GM23248 (cell line): Measurements from ENCODE around the gene NSUN4. TPM values are rescaled to one million over a fixed set of nuclear protein-coding genes. Genes with fewer than 3 reads are reported as not detected.
"Not testable (repeated sequence)": the region's sequence is repeated elsewhere in the genome, so short reads cannot be mapped to it uniquely, and the experiment has no call there.

Experiments
- DNase-seq: peaks from one replicate; pipeline ENCODE4 v3.0.0-alpha.2; 2015
- H2AFZ ChIP-seq: fragments of 200-600 bp; sonication (generic); 2 replicates; pipeline ENCODE4 v1.6.1; 2016; ENCODE audit warnings: antibody characterized with exemption
- H3F3A ChIP-seq: fragments of 200-600 bp; sonication (generic); 2 replicates; pipeline ENCODE4 v1.6.1; 2016; ENCODE audit warnings: mild to moderate bottlenecking, antibody characterized with exemption, mixed run types; ENCODE audit not compliant: insufficient read depth
- H3K27ac ChIP-seq: fragments of 200-600 bp; sonication (generic); 2 replicates; pipeline ENCODE4 v1.5.1; 2016; ENCODE audit warnings: mild to moderate bottlenecking
- H3K27me3 ChIP-seq: fragments of 200-600 bp; sonication (generic); replicated peaks from 2 replicates; pipeline ENCODE4 v1.6.1; 2016; ENCODE audit warnings: mild to moderate bottlenecking; ENCODE audit not compliant: insufficient read depth
- H3K36me3 ChIP-seq: fragments of 200-600 bp; sonication (generic); 2 replicates; pipeline ENCODE4 v1.6.1; 2016; ENCODE audit warnings: low read depth, mild to moderate bottlenecking
- H3K4me1 ChIP-seq: fragments of 200-600 bp; sonication (generic); 2 replicates; pipeline ENCODE4 v1.6.1; 2016; ENCODE audit warnings: mild to moderate bottlenecking; ENCODE audit not compliant: insufficient read depth
- H3K4me2 ChIP-seq: fragments of 200-600 bp; sonication (generic); one replicate; pipeline ENCODE4 v1.6.1; 2016; ENCODE audit warnings: mild to moderate bottlenecking; ENCODE audit not compliant: unreplicated experiment
- H3K4me3 ChIP-seq: fragments of 200-600 bp; sonication (generic); 2 replicates; pipeline ENCODE4 v1.5.1; 2016; ENCODE audit warnings: mild to moderate bottlenecking
- H3K79me2 ChIP-seq: fragments of 200-600 bp; sonication (generic); 2 replicates; pipeline ENCODE4 v1.6.1; 2016; ENCODE audit warnings: mild to moderate bottlenecking; ENCODE audit not compliant: insufficient read depth
- H3K9ac ChIP-seq: fragments of 200-600 bp; sonication (generic); 2 replicates; pipeline ENCODE4 v1.6.1; 2016; ENCODE audit warnings: mild to moderate bottlenecking
- H3K9me2 ChIP-seq: fragments of 200-600 bp; sonication (generic); 2 replicates; pipeline ENCODE4 v1.6.1; 2016; ENCODE audit warnings: mixed run types, mild to moderate bottlenecking, moderate library complexity; ENCODE audit not compliant: insufficient read depth
- H3K9me3 ChIP-seq: fragments of 200-600 bp; sonication (generic); one replicate; pipeline ENCODE4 v1.6.1; 2017; ENCODE audit warnings: low read depth
- H4K20me1 ChIP-seq: fragments of 200-600 bp; sonication (generic); 2 replicates; pipeline ENCODE4 v1.6.0; 2016; ENCODE audit not compliant: insufficient read depth
- EZH2 ChIP-seq: fragments of 200-600 bp; sonication (generic); IDR thresholded peaks from 2 replicates; pipeline ENCODE4 v1.6.1; 2018; ENCODE audit warnings: antibody characterized with exemption, mild to moderate bottlenecking; ENCODE audit not compliant: insufficient read depth, poor library complexity, severe bottlenecking
- EZH2phosphoT487 ChIP-seq: fragments of 200-600 bp; sonication (generic); IDR thresholded peaks from 2 replicates; pipeline ENCODE4 v1.6.1; 2018; ENCODE audit warnings: antibody characterized with exemption, moderate library complexity, mild to moderate bottlenecking, low read depth; ENCODE audit not compliant: insufficient read depth
- WGBS, 2 experiments: methylation state at CpG; one replicate each; pipeline ENCODE4 v1.1.6; 2015 to 2017; ENCODE audit warnings: low lambda C conversion rate in 2 of 2, low coverage in 1 of 2; ENCODE audit errors: missing lambda C conversion rate in 2 of 2; 5-methylcytosine and 5-hydroxymethylcytosine counted together
- in situ Hi-C: fragments of 300-500 bp; cut with MboI; formaldehyde crosslinking; loops from 2 replicates; pipeline ENCODE4 v1.15.0; 2020
- polyA plus RNA-seq: library from polyadenylated mRNA; unstranded; fragments of >200 nt; fragmentation: Nextera tagmentation; extraction: Ambion mirVana; gene quantifications from 2 replicates; pipeline ENCODE4 v1.2.1, GENCODE V29; 2016
- total RNA-seq: library from RNA; depleted of rRNA; stranded (reverse); fragments of >200 nt; shearing (Covaris generic); gene quantifications from 2 replicates; pipeline ENCODE4 v1.2.3, GENCODE V29; 2014

The NSUN4 gene
- total and polyA plus RNA-seq, 2 experiments from 2014 or later: 11.7 to 14.9 TPM

- Histone ChIP-seq H4K20me1 (no peaks in the 10 kb centered on the region), H3F3A (peaks cover 23% of the 10 kb centered on the region; the same call in 1 of the 2 replicates), H3K9ac (no peak overlapping the region), H3K4me3 (no peak overlapping the region), H3K27me3 (no peaks in the 10 kb centered on the region), H2AFZ (no peak overlapping the region), H3K9me2 (no peaks in the 10 kb centered on the region), H3K79me2 (peaks cover 36% of the 10 kb centered on the region), H3K27ac (no peak overlapping the region), H3K36me3 (peaks cover 16% of the 10 kb centered on the region; the same call in 1 of the 2 replicates), H3K4me1 (peaks cover 11% of the 10 kb centered on the region; the same call in 1 of the 2 replicates), H3K9me3 (no peaks in the 10 kb centered on the region), H3K4me2 (no peak overlapping the region)
- in situ Hi-C loops: no loop called here
- no peak for DNase-seq
- no peak for TF ChIP-seq EZH2
- TF ChIP-seq EZH2phosphoT487: no peak
- 84 to 93% methylated on average over 3 of the region's 3 CpGs for WGBS, 2 experiments
These were observed 3.9 kb downstream of the NSUN4 start for GRCh38 chr1:46344481-46344880.

GRCh38 chr1:46345281-46345680, 4.7 kb downstream of the NSUN4 start:
- in situ Hi-C loops: no loop called here
- Histone ChIP-seq H3F3A (peaks cover 16% of the 10 kb centered on the region; the same call in 1 of the 2 replicates), H3K27ac (no peak overlapping the region), H3K27me3 (no peaks in the 10 kb centered on the region), H3K36me3 (peaks cover 23% of the 10 kb centered on the region; the same call in 1 of the 2 replicates), H3K9me3 (no peaks in the 10 kb centered on the region), H3K4me3 (no peak overlapping the region), H3K4me2 (no peak overlapping the region), H3K9ac (no peak overlapping the region), H2AFZ (no peak overlapping the region), H4K20me1 (no peaks in the 10 kb centered on the region), H3K9me2 (no peaks in the 10 kb centered on the region), H3K79me2 (peaks cover 36% of the 10 kb centered on the region), H3K4me1 (peaks cover 9% of the 10 kb centered on the region; the same call in 1 of the 2 replicates)
- DNase-seq: no peak
- TF ChIP-seq EZH2phosphoT487: no peak
- no peak for TF ChIP-seq EZH2

DNA sequence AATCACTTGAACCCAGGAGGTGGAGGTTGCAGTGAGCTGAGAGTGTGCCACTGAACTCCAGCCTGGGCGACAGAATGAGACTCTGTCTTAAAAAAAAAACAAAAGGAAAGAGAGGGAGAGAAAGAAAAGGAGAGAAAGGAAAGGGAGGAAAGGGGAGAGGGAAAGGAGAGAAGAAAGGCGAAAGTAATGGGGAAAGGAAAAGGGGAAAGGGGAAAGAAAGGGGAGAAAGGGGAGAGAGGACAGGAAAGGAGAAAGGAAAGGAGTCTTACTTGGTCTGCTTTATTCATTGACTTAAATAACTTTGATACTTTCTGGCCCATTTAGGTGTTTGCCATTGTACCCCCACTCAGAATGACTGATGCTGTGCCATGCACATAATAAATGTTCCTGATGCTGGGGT, 11.8 kb downstream of the NSUN4 start:
- no peak overlapping the region for H3K4me3 ChIP-seq
- H3K27ac ChIP-seq: no peak overlapping the region
- 91 to 92% methylated on average over 2 of the region's 2 CpGs for WGBS, 2 experiments
- H3K79me2 ChIP-seq: no peaks in the 10 kb centered on the region
- DNase-seq: no peak
- no peaks in the 10 kb centered on the region for H3K9me3 ChIP-seq
- H3K27me3 ChIP-seq: no peaks in the 10 kb centered on the region
- in situ Hi-C loops: no loop called here
- no peaks in the 10 kb centered on the region for H3K4me1 ChIP-seq
- TF ChIP-seq EZH2 (no peak), EZH2phosphoT487 (no peak)
- H3F3A ChIP-seq: peaks cover 3% of the 10 kb centered on the region; the same call in 1 of the 2 replicates
- H2AFZ ChIP-seq: no peak overlapping the region
- peaks cover 39% of the 10 kb centered on the region for H3K36me3 ChIP-seq
- no peak overlapping the region for H3K9ac ChIP-seq
- no peaks in the 10 kb centered on the region for H4K20me1 ChIP-seq
- H3K4me2 ChIP-seq: no peak overlapping the region
- no peaks in the 10 kb centered on the region for H3K9me2 ChIP-seq

DNA sequence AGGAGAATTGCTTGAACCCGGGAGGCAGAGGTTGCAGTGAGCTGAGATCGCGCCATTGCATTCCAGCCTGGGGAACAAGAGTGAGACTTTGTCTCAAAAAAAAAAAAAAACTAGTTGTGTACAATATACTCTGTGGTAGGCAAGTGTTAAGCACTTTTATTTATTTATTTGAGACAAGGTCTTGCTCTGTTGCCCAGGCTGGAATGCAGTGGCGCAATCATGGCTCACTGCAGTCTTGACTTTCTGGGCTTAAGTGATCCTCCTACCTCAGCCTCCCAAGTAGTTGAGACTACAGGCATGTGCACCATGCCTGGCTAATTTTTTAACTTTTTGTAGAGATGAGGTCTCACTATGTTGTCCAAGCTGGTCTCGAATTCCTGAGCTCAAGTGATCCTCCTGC, 15.3 kb downstream of the NSUN4 start:
- H3K4me3 ChIP-seq, H3K27me3 ChIP-seq, H2AFZ ChIP-seq, in situ Hi-C loops, H3K4me2 ChIP-seq, H3K79me2 ChIP-seq, H3K4me1 ChIP-seq, H3F3A ChIP-seq, H4K20me1 ChIP-seq, DNase-seq, H3K9me2 ChIP-seq, H3K9ac ChIP-seq, H3K9me3 ChIP-seq, H3K27ac ChIP-seq: not testable (repeated sequence)
- peaks cover 28% of the 10 kb centered on the region for H3K36me3 ChIP-seq
- 83 to 84% methylated on average over 5 of the region's 5 CpGs for WGBS, 2 experiments

DNA sequence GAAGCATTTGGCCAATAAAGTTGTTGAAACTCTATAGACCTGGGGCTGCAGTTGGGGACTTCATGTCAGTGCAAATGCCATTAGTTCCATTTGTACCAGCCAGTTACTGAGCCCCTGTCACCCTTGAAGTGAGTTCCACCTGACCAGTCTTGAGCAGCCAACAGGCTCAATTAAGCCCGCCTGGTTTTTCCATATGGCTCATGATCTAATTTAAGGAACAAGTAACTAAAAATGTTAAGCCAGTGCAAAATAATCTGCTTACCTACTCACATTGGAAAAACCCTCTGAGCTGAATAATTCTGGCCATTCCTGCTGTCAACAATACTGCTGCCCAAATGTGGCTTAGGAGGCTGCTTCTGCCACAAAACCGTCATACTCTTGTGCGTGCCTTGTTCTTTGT, 21.6 kb downstream of the NSUN4 start:
- H3K27me3 ChIP-seq: no peaks in the 10 kb centered on the region
- H2AFZ ChIP-seq: no peak overlapping the region
- no peaks in the 10 kb centered on the region for H3K9me2 ChIP-seq
- H3K27ac ChIP-seq: no peak overlapping the region
- no peak overlapping the region for H3K4me2 ChIP-seq
- no peak for DNase-seq
- H3K4me3 ChIP-seq: no peak overlapping the region
- no peaks in the 10 kb centered on the region for H3K79me2 ChIP-seq
- H3F3A ChIP-seq: 0 out of 2 replicates have a peak, but pooled peaks cover 3% of the 10 kb centered on the region
- no peaks in the 10 kb centered on the region for H4K20me1 ChIP-seq
- H3K9me3 ChIP-seq: no peaks in the 10 kb centered on the region
- 0 out of 2 replicates have a peak, but pooled peaks cover 8% of the 10 kb centered on the region for H3K4me1 ChIP-seq
- in situ Hi-C loops: no loop called here
- TF ChIP-seq EZH2 (no peak), EZH2phosphoT487 (no peak)
- no peak overlapping the region for H3K9ac ChIP-seq
- H3K36me3 ChIP-seq: peaks cover 26% of the 10 kb centered on the region
- 96 to 100% methylated on average over 3 of the region's 3 CpGs for WGBS, 2 experiments
